ENCODE results near the gene GNMT. TPM values are rescaled to one million over a fixed set of nuclear protein-coding genes. Genes with fewer than 3 reads are reported as not detected.
A peak's percentile ranks its signal among the peaks of the same experiment; 100 is the strongest.

GNMT gene
- total and polyA plus RNA-seq, 9 of the 15 experiments (the other 6 are each of a cell fraction or from before 2014, with no cell fraction given), result 0.11 to 0.29 (median 0.15) TPM; not detected in 6

- WGBS (ENCODE audit: insufficient coverage, low coverage, missing lambda C conversion rate), result 51% methylated on average over 4 of the region's 4 CpGs
- in situ Hi-C loops (cut with MboI), result no loop called here
- no peak overlapping the region for H3K4me3 ChIP-seq
- H3K4me1 ChIP-seq (replicated peaks in 1 of 2; ENCODE audit: control insufficient read depth in 2 of 2, insufficient read depth in 2 of 2, low read length in 2 of 2), result peaks cover 11 to 31% of the 10 kb centered on the region in 2 experiments
- no peaks in the 10 kb centered on the region for H3K9me3 ChIP-seq (replicated peaks; ENCODE audit: control insufficient read depth, insufficient read depth, low read depth, low read length)
- peak overlapping the region; percentile 74 for H3K27ac ChIP-seq (ENCODE audit: extremely low read depth, low read depth, low read length)
- no TSS peak for BruUV-seq (replicated peaks)
- intact Hi-C loops (cut with micrococcal nuclease), result no loop called here
- H3K4me2 ChIP-seq (ENCODE audit: insufficient read depth, low read length), result peak overlapping the region; percentile 65
- no peaks in the 10 kb centered on the region for H3K27me3 ChIP-seq (ENCODE audit: control insufficient read depth in 2 of 2, insufficient read depth in 2 of 2, low read length in 2 of 2)
- DNase-seq (ENCODE audit: extremely low read depth in 1 of 4, low spot score in 3 of 4) (peak; percentile 80 to 82 (median 81)), ATAC-seq (peak; percentile 86), FAIRE-seq (peak; percentile 94)
- H3K9me1 ChIP-seq (ENCODE audit: control insufficient read depth, insufficient read depth, low read length), result no peaks in the 10 kb centered on the region
- peak overlapping the region; percentile 26 to 33; a peak in 3 of 4 replicates for H3K9ac ChIP-seq (ENCODE audit: insufficient read depth in 1 of 2, low read depth in 2 of 2, low read length in 2 of 2)
- peaks cover 53% of the 10 kb centered on the region for H3K36me3 ChIP-seq (ENCODE audit: control insufficient read depth, insufficient read depth, low read length)
- no peaks in the 10 kb centered on the region for H4K20me1 ChIP-seq (replicated peaks; ENCODE audit: control insufficient read depth, insufficient read depth, low read length)
- ChIA-PET POLR2A (interaction anchor here (0.5 to 1.5 kb wide), 14 partner anchors 8 to 126 kb away, joined by 3 to 8 read pairs (median 3); partner anchors contain the start of genes PEX6, PPP2R5D and RPL7L1), CTCF (ENCODE audit: low intra/inter-chr PET ratio) (no interaction called here)
- peak overlapping the region; percentile 52 for H2AFZ ChIP-seq (ENCODE audit: low read depth, low read length)
- H3K79me2 ChIP-seq (ENCODE audit: control insufficient read depth, insufficient read depth, low read length), result peaks cover 12% of the 10 kb centered on the region; the same call in 2 of the 3 replicates
- TF ChIP-seq RUNX1 (IDR thresholded peaks at IDR 0.05; ENCODE audit: low read depth) (no peak), IRF2 (CRISPR knock-in tag; IDR thresholded peaks at IDR 0.05) (no peak), HDGF (IDR thresholded peaks at IDR 0.05) (0 out of 2 replicates have a peak, but pooled peaks have one; percentile 67), ZNF764 (CRISPR knock-in tag; IDR thresholded peaks at IDR 0.05; ENCODE audit: low read depth) (no peak), LCOR (CRISPR knock-in tag; IDR thresholded peaks at IDR 0.05) (no peak), JUND (IDR thresholded peaks at IDR 0.05; ENCODE audit: borderline replicate concordance, low read depth, low read length) (peak; percentile 99), JUND (tag; IDR thresholded peaks at IDR 0.05; ENCODE audit: borderline replicate concordance, low read depth, low read length) (peak; percentile 100), ZNF518B (CRISPR knock-in tag; IDR thresholded peaks at IDR 0.05) (no peak), FOXJ3 (CRISPR knock-in tag; IDR thresholded peaks at IDR 0.05) (no peak), DIDO1 (tag; IDR thresholded peaks at IDR 0.05; ENCODE audit: low read depth) (no peak), RNF2 (IDR thresholded peaks at IDR 0.05) (no peak), RBM14 (IDR thresholded peaks at IDR 0.05; ENCODE audit: borderline replicate concordance, insufficient read depth, low read depth, low read length) (no peak), ZKSCAN1 (IDR thresholded peaks at IDR 0.05; ENCODE audit: low read depth, low read length) (no peak), PRPF4 (IDR thresholded peaks at IDR 0.05; ENCODE audit: insufficient read depth, low read depth, low read length, poor library complexity, severe bottlenecking) (no peak), ZNF224 (CRISPR knock-in tag; IDR thresholded peaks at IDR 0.05) (no peak), MXD1 (CRISPR knock-in tag; IDR thresholded peaks at IDR 0.05; ENCODE audit: borderline replicate concordance, poor library complexity, severe bottlenecking) (no peak), CXXC5 (CRISPR knock-in tag; IDR thresholded peaks at IDR 0.05) (no peak)
- TF ChIP-seq, protein P1, sequence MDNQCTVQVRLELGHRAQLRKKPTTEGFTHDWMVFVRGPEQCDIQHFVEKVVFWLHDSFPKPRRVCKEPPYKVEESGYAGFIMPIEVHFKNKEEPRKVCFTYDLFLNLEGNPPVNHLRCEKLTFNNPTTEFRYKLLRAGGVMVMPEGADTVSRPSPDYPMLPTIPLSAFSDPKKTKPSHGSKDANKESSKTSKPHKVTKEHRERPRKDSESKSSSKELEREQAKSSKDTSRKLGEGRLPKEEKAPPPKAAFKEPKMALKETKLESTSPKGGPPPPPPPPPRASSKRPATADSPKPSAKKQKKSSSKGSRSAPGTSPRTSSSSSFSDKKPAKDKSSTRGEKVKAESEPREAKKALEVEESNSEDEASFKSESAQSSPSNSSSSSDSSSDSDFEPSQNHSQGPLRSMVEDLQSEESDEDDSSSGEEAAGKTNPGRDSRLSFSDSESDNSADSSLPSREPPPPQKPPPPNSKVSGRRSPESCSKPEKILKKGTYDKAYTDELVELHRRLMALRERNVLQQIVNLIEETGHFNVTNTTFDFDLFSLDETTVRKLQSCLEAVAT (IDR thresholded peaks at IDR 0.05), result no peak
Observed at GRCh38 chr6:42970871-42971612, 10.5 kb downstream of the GNMT start.

Data from K562 (cell line).